ENCODE data around the gene ASPA. TPM values are rescaled to one million over a fixed set of nuclear protein-coding genes. Genes with fewer than 3 reads are reported as not detected.

ASPA gene
- total and polyA plus RNA-seq, 2 of the 13 experiments (the other 11 are each of a cell fraction or from before 2014, with no cell fraction given), result not detected

GRCh38 chr17:3528403-3528851, 52.6 kb downstream of the ASPA start:
- Histone ChIP-seq H3K9me3 (ENCODE audit: low read length) (no peaks in the 10 kb centered on the region), H4K20me1 (ENCODE audit: insufficient read depth, low read length) (no peaks in the 10 kb centered on the region), H3K4me1 (ENCODE audit: insufficient read depth, low read length) (peaks cover 34% of the 10 kb centered on the region), H3K4me2 (ENCODE audit: low read depth, low read length) (no peak overlapping the region), H2AFZ (ENCODE audit: low read length) (no peak overlapping the region), H3K27me3 (ENCODE audit: control insufficient read depth in 1 of 2, insufficient read depth in 2 of 2, low read length in 2 of 2) (no peaks in the 10 kb centered on the region), H3K36me3 (replicated peaks in 1 of 2; ENCODE audit: control insufficient read depth in 1 of 2, insufficient read depth in 2 of 2, low read length in 2 of 2) (no peaks in the 10 kb centered on the region), H3K4me3 (replicated peaks in 1 of 3; ENCODE audit: insufficient read depth in 1 of 3, low read depth in 2 of 3, low read length in 3 of 3) (no peak overlapping the region), H3K27ac (ENCODE audit: extremely low read length, insufficient read depth, low read length) (no peak overlapping the region), H3K9ac (ENCODE audit: insufficient read depth, low read depth, low read length) (no peak overlapping the region), H3K79me2 (ENCODE audit: insufficient read depth, low read length) (no peaks in the 10 kb centered on the region)
- BruUV-seq (replicated peaks), result no TSS peak
- no peak for TF ChIP-seq ZKSCAN5 (CRISPR knock-in tag; IDR thresholded peaks at IDR 0.05)
- no peak for TF ChIP-seq ZNF564 (CRISPR knock-in tag; IDR thresholded peaks at IDR 0.05)
- TF ChIP-seq POGK (CRISPR knock-in tag; conservative IDR thresholded peaks at IDR 0.05), result no peak
- TF ChIP-seq KLF11 (CRISPR knock-in tag; IDR thresholded peaks at IDR 0.05), result no peak
- TF ChIP-seq ZNF24 (IDR thresholded peaks at IDR 0.05), result no peak
- no peak for TF ChIP-seq ARID4A (CRISPR knock-in tag; IDR thresholded peaks at IDR 0.05; ENCODE audit: borderline replicate concordance)
- TF ChIP-seq ZNF652 (CRISPR knock-in tag; IDR thresholded peaks at IDR 0.05; ENCODE audit: borderline replicate concordance, low read depth), result no peak
- TF ChIP-seq KLF15 (CRISPR knock-in tag; IDR thresholded peaks at IDR 0.05; ENCODE audit: borderline replicate concordance), result no peak
- TF ChIP-seq, protein P1, sequence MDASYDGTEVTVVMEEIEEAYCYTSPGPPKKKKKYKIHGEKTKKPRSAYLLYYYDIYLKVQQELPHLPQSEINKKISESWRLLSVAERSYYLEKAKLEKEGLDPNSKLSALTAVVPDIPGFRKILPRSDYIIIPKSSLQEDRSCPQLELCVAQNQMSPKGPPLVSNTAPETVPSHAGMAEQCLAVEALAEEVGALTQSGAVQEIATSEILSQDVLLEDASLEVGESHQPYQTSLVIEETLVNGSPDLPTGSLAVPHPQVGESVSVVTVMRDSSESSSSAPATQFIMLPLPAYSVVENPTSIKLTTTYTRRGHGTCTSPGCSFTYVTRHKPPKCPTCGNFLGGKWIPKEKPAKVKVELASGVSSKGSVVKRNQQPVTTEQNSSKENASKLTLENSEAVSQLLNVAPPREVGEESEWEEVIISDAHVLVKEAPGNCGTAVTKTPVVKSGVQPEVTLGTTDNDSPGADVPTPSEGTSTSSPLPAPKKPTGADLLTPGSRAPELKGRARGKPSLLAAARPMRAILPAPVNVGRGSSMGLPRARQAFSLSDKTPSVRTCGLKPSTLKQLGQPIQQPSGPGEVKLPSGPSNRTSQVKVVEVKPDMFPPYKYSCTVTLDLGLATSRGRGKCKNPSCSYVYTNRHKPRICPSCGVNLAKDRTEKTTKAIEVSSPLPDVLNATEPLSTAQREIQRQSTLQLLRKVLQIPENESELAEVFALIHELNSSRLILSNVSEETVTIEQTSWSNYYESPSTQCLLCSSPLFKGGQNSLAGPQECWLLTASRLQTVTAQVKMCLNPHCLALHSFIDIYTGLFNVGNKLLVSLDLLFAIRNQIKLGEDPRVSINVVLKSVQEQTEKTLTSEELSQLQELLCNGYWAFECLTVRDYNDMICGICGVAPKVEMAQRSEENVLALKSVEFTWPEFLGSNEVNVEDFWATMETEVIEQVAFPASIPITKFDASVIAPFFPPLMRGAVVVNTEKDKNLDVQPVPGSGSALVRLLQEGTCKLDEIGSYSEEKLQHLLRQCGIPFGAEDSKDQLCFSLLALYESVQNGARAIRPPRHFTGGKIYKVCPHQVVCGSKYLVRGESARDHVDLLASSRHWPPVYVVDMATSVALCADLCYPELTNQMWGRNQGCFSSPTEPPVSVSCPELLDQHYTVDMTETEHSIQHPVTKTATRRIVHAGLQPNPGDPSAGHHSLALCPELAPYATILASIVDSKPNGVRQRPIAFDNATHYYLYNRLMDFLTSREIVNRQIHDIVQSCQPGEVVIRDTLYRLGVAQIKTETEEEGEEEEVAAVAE (CRISPR knock-in tag; IDR thresholded peaks at IDR 0.05; ENCODE audit: borderline replicate concordance), result no peak
- no peak for TF ChIP-seq MEIS1 (CRISPR knock-in tag; IDR thresholded peaks at IDR 0.05; ENCODE audit: borderline replicate concordance)
- TF ChIP-seq ZNF230 (CRISPR knock-in tag; IDR thresholded peaks at IDR 0.05), result no peak
- TF ChIP-seq ZNF44 (CRISPR knock-in tag; IDR thresholded peaks at IDR 0.05), result no peak
- TF ChIP-seq RELA (CRISPR knock-in tag; IDR thresholded peaks at IDR 0.05), result no peak
- no peak for TF ChIP-seq ZNF136 (CRISPR knock-in tag; IDR thresholded peaks at IDR 0.05; ENCODE audit: low read depth)
- CTCF ChIA-PET (ENCODE audit: low intra/inter-chr PET ratio, low total read pairs), result no interaction called here
- intact Hi-C loops (cut with micrococcal nuclease; ENCODE audit: unreplicated experiment), result no loop called here
- DNase-seq (ENCODE audit: low spot score) (no peak), FAIRE-seq (no peak), ATAC-seq (no peak)
- in situ Hi-C loops (cut with HindIII; ENCODE audit: extremely low pct_ligation_motif_present, low pct_unique_long_range_greater_than_20kb), result no loop called here
- WGBS (ENCODE audit: low lambda C conversion rate), result 72% methylated on average over 12 of the region's 14 CpGs
- POLR2A ChIA-PET, result no interaction called here
